HuH-7 (cell line): ENCODE data around the gene KRTAP10-1.
"Not testable (repeated sequence)": the region's sequence is repeated elsewhere in the genome, so short reads cannot be mapped to it uniquely, and the experiment has no call there.

ENCODE experiments used
- DNase-seq: peaks from one replicate; pipeline ENCODE4 v3.0.0; 2011; ENCODE audit warnings: low spot score

The KRTAP10-1 gene, protein sequence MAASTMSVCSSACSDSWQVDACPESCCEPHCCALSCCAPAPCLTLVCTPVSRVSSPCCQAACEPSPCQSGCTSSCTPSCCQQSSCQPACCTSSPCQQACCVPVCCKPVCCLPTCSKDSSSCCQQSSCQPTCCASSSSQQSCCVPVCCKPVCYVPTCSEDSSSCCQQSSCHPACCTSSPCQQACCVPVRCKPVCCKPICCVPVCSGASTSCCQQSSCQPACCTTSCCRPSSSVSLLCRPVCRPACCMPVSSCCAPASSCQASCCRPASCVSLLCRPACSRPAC

DNA sequence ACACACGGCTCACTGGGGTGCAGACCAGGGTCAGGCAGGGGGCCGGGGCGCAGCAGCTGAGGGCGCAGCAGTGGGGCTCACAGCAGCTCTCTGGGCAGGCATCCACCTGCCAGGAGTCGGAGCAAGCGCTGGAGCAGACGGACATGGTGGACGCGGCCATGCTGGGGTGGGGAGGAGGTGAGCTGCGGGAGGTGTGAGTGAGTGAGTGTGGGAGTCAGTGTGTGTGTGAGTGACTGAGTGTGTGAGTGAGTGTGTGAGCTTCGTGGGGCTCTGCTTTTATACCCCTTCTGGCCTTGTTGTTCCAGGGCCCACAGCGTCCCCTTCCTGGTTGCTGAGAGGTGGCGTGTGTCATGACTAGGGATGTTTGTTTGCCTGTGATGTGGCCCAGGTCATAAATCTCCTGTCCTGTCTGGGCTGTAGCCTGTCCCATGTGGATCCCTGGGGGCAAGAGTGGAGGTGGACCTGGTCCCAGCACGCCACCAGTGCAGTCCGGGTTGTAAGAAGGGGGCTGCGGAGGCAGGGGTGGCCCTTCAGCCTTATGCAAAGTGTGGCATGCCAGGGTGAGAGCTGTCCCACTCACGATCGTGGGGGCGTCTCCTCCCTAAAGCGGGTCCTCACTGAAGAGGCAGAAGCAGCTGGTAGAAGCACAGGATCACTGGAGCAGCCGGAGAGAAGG, at the start of gene KRTAP10-1:
Gene KRTAP10-1, minus strand, starts transcription at position 205 of the 676 bp plus-strand sequence. Its CDS starts 45 bp downstream, at position 160.
- DNase-seq: no peak

DNA sequence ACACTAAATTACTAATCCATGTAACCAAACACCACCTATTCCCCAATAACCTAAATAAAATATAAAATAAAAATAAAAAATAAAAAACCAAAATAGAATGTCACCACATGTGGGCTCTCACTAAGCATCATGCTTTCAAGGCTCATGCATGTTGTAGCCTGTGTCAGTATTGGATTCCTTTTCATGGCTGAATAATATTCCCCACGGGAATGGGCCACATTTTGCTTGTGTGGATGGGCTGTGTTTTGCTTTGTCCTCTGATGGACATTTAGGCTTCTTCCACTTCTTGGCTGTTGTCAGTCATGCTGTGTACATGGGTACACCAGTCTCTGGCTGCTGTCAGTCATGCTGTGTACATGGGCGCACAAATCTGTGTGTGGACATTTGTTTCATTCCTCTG, 49.1 kb upstream of the KRTAP10-1 start:
- no peak for DNase-seq

DNA sequence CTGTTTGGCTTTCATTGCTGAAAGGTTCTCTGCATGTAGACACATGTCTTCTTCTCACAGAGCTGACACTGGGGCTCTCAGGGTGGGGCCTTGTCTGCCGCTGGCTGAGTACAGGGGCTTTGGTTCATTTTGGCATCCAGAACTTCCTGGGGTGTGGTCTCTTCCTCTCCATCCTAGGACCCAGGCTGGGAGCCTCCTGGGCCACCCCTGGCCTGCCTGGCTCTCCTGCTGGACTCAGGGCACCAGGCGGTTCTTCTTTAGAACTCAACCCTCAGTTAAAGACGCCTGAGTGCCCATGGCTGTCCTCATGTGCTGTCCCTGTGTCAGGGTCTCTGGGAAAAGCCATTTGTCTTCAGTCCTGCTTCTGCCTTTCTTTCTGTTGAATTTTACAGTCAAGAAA, 45.9 kb upstream of the KRTAP10-1 start:
- DNase-seq: no peak

DNA sequence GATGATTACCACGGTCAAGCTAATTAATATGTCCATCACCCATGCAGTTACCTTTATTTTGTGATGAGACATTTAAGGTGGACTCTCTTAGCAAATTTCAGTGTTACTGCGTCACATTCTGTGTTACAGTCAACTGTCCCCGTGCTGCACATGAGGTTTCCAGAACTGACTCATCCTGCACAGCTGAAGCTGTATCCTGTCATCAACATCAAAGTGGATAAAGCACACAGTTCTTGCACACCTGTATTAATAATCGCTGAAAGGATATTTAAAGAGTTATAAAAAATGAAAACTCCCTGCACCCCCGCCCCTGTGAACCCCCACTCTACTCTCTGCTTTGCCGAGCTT, 43.8 kb upstream of the KRTAP10-1 start:
- no peak for DNase-seq

DNA sequence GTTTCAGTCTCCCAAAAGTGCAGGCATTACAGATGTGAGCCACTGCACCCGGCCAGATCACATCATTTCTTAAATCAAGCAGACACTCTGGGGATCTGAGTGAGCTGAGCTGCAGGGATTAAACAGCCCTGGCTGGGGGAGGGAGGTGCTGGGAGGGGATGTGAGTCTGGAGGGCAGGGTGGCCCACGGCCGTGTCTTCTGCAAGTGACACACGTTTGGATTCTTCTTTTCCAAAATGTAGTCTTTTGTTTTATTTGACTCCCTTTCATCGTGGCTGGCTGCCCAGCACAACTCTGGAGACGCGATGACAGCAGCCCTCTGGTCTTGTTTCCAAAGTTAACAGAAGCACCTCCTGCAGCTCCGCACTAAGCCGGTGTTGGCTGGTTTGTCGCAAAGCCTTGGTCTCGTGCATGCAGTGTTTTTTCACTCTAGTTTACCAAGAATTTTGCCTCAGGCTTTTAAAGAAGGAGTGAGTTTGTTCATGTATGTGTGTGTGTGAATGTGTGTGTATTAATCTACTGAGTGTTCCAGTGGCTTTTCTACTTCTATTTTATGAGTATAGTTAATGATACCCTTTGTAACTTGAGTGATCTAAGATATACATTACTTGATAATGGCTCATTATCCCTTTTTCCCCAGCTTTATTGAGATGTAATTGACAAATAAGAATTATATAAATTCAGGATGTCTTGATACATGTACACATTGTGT, 43.2 kb upstream of the KRTAP10-1 start:
- DNase-seq: no peak

DNA sequence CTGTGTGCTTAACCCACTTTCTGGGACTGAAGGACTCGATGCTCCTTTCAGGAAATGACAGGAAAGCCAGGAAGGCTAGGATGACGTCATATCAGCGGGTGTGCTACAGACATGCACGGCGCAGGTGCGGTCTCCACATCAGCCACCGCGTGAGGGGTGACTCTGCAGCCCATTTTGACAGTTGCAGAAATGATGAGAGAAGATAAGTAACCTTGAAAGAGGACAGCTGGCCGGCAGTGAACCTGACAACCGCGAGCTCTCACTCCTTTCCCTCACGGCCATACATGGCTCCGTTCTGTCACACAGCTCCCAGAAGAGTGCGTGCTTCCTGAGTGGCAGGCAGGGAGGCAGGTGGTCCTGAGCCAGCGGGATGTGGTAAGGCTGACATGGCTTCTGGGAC, 42.1 kb upstream of the KRTAP10-1 start:
- no peak for DNase-seq

DNA sequence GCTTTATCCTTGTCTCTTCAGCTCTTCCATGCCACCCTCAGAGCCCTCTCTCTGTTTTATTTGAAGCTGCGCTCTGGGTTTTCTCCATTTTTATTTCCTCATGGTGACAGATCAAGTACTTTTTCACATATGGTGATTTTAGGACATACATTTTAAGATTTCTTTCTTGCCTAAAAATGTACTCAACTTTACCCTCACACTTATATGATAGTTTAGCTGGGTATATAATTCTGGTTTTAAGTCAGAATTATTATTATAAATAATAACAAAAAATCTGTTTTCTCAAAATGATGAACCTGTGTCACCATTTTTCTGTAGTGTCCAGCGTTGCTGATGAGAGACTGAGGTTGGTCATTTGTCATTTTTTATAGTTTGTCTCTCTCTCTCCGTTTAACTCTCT, 41.2 kb upstream of the KRTAP10-1 start:
- DNase-seq: no peak

DNA sequence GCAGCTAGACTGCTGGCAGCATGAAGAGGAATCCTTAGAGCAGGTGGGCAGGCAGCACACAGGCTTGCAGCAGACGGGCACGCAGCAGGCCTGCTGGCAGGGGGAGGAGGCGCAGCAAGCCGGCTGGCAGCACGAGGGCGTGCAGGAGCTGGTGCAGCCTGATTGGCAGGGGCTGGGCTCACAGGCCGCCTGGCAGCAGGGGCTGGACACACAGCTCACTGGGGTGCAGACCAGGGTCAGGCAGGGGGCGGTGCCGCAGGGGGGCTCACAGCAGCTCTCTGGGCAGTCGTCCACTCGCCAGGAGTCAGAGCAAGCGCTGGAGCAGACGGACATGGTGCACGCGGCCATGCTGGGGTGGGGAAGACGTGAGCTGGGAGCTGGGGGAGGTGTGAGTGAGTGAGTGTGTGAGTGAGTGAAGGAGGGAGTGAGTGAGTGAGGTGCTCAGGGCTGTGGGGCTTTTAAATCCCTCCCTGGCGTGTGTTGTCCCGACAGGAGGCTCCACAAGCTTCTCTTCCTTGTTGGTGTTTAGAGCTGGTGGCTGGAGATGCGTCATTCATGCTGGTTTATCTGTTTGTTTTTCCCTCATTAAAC, 40.3 kb upstream of the KRTAP10-1 start, which contains the start of gene KRTAP10-5:
Gene KRTAP10-5, minus strand, starts transcription at position 374 of the 591 bp plus-strand sequence. Its CDS starts 26 bp downstream, at position 348.
- DNase-seq: not testable (repeated sequence)

DNA sequence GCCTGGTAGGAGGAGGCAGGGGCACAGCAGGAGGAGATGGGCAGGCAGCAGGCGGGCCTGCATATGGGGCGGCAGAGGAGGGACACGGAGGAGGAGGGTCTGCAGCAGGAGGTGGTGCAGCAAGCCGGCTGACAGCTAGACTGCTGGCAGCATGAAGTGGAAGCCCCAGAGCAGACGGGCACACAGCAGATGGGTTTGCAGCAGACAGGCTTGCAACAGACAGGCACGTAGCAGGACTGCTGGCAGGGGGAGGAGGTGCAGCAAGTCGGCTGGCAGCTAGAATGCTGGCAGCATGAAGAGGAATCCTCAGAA, 39.8 kb upstream of the KRTAP10-1 start:
- no peak for DNase-seq

DNA sequence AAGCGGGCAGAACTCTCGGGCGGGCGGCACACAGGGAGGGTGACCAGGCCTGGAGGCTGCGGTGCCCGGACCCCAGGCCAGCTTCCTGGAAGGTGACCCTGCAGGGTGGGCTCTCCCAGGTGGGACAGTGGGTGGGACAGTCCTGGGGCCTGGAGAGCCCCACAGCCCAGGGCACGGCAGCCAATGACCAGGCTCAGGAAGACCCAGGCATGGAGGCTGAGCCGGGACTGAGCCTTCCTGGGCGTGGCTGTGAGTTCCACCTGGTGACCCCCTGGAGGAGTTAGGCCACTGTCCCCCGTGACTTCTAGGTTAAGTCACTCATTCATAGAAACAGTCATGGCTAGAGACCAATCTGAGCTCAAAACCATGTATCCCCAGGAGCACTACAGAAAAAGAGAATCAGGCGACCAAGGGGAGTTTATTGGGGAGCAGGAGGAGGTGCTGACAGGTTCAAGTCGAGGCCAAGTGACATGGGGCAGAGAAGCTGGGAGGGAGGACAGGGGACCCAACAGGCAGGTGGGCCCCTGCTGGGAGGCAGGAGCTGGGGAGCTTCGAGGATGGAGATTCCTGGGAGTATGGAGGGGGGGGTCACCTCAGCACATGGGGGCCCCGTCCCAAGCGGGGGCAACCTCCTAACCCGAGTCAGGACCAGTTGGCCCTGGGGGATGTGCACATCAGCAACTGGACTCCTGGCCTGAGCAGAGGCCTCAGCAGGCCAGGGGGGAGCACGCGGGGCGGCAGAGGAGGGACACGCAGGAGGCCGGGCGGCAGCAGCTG, 39.2 kb upstream of the KRTAP10-1 start:
- no peak for DNase-seq

DNA sequence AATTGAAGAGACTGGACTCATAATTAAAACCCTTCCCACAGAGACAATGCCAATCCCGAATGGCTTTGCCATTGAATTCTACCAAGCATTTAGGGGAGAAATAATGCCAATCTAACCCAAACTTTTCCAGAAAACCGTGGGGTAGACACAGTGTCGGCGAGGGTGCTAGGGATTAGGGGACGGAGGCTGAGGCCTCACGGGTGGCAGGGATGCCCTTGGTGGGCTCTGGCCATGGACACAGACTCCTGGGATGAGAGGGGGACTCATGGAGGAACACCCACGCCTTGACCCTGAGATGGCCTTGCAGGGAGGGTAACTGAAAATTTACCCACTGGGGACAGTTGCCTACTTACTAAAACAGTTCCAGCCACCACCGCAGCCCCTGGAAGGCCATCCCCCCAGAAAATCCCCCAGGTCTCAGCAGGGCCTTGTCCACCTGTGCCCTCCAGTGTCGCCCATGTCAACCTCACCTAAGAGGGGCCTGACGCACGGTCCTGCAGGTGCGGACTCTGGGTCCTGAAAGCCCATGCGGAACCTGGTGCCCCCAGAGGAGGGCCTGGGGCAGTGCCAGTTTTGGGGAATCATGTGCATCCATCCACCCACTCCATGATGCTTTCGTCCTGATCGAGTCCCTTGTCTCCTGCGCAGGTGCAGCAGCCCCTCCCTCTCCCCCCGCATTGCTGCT, 38.5 kb upstream of the KRTAP10-1 start:
- no peak for DNase-seq

DNA sequence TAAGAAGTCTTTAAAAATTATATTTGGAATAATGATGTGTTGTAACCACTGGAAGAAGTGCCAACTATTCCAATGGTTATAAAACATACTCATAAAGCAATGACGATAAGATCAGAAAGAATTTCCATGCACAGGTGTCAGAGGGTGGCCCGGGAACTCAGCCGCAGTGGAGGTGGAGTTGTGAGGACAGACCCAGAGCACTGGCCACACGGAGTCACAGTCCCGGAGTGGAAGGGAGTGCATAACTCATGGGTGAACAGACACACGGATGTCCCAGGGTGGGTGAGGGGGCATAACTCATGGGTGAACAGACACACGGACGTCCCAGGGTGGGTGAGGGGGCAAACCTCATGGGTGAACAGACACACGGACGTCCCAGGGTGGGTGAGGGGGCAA, 36.0 kb upstream of the KRTAP10-1 start:
- DNase-seq: no peak

DNA sequence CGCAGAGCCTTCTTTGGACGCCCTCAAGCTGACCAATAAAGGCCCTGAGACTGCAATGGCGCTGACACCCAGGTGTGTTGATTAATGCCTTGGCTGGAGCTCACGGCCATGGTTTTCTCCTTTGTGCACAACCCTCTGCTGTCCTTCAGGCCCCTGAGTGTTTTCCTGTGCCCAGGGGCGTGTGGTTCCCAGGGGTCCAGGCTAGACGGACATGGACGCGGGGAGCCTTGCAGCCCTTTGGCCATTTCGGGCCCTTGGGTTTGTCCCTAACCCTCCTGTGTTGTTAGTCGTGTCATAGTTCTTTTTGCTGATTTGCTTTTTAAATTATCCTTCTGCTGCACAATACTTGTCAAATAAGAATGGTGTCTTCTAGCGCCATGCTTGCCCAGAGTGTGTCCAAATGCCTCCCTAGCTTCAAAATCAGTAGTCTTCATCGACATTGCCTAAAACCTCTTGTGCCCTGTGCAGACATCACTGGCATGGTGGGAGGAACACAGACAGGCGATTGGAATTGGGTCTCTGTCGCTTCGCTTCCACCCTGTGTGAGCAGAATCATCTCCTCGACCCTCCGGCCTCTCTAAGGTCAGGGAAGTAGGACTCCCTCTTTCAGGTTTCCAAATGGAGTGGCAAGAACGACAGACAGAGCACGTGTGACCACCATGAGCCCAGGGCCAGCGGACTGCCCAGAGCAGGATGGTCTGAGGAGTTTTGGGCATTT, 35.5 kb upstream of the KRTAP10-1 start:
- DNase-seq: no peak

DNA sequence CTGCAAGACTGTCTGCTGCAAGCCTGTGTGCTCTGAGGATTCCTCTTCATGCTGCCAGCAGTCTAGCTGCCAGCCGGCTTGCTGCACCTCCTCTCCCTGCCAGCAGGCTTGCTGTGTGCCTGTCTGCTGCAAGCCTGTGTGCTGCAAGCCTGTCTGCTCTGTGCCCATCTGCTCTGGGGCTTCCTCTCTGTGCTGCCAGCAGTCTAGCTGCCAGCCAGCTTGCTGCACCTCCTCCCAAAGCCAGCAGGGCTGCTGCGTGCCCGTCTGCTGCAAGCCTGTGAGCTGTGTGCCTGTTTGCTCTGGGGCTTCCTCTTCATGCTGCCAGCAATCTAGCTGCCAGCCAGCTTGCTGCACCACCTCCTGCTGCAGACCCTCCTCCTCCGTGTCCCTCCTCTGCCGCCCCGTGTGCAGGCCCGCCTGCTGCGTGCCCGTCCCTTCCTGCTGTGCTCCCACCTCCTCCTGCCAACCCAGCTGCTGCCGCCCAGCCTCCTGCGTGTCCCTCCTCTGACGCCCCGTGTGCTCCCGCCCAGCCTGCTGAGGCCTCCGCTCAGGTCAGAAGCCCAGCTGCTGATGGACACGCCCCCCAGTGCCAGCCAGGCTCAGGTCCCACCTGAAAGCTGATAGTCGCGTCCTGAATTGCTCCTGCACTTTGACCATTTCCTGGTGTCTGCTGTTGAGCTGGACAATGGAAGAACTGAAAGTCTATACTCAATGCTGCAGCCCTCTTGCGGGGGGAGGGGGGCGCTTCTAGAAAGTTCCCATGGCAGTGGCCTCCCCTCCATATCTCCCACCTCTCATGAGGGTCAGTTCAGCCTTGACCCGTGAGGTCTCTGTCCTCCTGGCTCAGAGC, 34.7 kb upstream of the KRTAP10-1 start:
- DNase-seq: peak; percentile 90

DNA sequence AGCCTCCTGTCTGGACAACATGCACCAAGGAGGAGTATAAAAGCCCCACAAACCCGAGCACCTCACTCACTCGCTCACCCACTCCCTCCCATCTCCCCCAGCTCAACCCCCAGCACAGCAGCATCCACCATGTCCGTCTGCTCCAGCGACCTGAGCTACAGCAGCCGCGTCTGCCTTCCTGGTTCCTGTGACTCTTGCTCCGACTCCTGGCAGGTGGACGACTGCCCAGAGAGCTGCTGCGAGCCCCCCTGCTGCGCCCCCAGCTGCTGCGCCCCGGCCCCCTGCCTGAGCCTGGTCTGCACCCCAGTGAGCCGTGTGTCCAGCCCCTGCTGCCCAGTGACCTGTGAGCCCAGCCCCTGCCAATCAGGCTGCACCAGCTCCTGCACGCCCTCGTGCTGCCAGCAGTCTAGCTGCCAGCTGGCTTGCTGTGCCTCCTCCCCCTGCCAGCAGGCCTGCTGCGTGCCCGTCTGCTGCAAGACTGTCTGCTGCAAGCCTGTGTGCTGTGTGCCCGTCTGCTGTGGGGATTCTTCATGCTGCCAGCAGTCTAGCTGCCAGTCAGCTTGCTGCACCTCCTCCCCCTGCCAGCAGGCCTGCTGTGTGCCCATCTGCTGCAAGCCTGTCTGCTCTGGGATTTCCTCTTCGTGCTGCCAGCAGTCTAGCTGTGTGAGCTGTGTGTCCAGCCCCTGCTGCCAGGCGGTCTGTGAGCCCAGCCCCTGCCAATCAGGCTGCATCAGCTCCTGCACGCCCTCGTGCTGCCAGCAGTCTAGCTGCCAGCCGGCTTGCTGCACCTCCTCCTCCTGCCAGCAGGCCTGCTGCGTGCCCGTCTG, 33.8 kb upstream of the KRTAP10-1 start, which contains the start of gene KRTAP10-4:
Gene KRTAP10-4, plus strand, starts transcription at position 100 of the 827 bp plus-strand sequence. Its CDS starts 30 bp downstream, at position 130.
- not testable (repeated sequence) for DNase-seq

DNA sequence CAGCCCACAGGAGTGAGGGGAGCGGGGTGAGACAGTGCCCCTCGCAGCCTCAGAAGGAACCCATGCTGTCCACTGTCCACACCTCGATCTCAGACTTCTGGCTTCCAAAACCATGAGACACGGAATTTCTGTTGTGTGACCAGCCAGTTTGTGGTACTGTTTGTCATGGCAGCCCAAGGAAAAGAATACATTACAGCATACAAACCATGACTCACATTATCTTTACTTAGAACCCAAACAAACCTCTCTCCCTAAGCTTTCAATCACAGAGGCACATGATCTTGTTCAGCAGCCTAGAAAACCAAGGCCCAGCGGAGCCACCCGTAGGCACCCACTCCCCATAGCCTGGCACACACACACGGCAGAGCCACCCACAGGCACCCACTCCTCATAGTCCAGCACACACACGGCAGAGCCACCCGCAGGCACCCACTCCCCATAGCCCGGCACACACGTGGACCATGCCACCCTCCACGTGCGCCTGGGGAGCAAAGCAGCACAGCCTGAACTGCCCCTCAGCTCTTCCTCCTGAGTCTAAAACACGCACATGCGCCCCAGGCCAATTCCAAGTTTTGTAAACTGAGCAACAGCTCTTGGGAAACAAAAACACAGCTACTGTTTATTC, 33.1 kb upstream of the KRTAP10-1 start:
- no peak for DNase-seq

DNA sequence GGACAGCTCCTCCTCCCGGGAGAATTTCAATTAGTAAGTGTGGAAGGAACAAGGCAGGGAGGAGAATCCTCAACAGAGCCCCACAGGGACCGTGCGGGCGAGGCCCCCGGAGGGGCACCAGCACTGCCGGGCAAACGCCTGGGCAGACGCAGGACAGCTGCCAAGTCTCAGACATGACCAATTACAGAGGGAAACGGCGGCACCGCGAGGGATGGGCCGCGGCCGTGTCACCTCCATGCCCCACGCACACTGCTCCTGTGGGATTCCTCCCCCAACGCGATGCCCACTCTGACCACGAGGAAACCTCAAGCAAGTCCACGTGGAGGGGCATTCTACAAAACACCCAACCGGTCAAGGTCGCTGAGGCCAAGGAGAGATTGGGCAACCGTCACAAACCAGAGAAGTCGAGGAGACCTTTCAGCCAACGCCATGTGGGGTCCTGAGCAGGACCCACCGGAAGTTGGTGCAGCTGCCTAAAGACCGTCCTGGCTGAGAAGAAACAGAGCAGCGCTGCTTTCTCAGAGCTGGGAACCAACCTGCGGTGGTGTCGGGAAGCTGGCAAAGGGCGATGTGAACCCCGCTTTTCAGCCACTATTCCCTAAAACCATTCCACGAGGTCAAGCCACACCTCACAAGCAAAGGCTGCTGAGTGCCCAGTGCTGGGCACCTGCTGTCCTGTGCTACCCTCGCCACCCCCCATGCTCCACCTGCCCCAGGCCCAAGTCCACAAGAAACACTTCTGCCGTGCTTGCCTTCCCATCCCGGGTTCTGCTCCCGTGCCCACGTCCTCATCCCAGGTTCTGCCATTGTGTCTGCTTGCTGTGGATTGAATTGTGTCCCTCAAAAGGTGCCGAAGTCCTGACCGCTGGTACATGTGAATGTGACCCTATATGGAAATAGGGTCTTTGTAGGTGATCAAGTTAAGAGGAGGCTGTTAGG, 32.1 kb upstream of the KRTAP10-1 start:
- no peak for DNase-seq
